HEK293T (cell line): ENCODE results near the gene INSYN1.

Source experiments
- CTCF ChIA-PET: fragments of 350-600 bp; formaldehyde crosslinking; extraction: SDS; loops from one replicate; lab custom pipeline; 2021; ENCODE audit warnings: antibody characterized with exemption, inconsistent platforms; lab: Yijun Ruan, JAX
- POLR2A ChIA-PET: fragments of 350-600 bp; formaldehyde crosslinking; extraction: SDS; loops from one replicate; lab custom pipeline; 2020; ENCODE audit warnings: antibody characterized with exemption, inconsistent platforms; lab: Yijun Ruan, JAX
- DNase-seq: peaks from one replicate; pipeline ENCODE4 v3.0.0; 2012; ENCODE audit warnings: mixed read lengths; ENCODE audit errors: extremely low spot score
- ARNT ChIP-seq: fragments of 450-650 bp; IDR thresholded peaks from 2 replicates; pipeline ENCODE4 v1.6.1; 2017; ENCODE audit warnings: mild to moderate bottlenecking
- BHLHE40 ChIP-seq: fragments of 450-650 bp; IDR thresholded peaks from 2 replicates; pipeline ENCODE4 v1.6.1; 2016; ENCODE audit warnings: mild to moderate bottlenecking, moderate library complexity, borderline replicate concordance
- CTBP1 ChIP-seq: fragments of 450-650 bp; IDR thresholded peaks from 2 replicates; pipeline ENCODE4 v1.6.1; 2016; ENCODE audit warnings: borderline replicate concordance
- ELF4 ChIP-seq: fragments of 450-650 bp; IDR thresholded peaks from 2 replicates; pipeline ENCODE4 v1.6.1; 2017; ENCODE audit warnings: antibody characterized with exemption
- FOXA1 ChIP-seq: fragments of 450-650 bp; IDR thresholded peaks from 2 replicates; pipeline ENCODE4 v1.6.1; 2016; ENCODE audit warnings: mild to moderate bottlenecking
- FOXK2 ChIP-seq: fragments of 450-650 bp; IDR thresholded peaks from 2 replicates; pipeline ENCODE4 v1.6.1; 2016; ENCODE audit warnings: mild to moderate bottlenecking
- FOXM1 ChIP-seq: fragments of 450-650 bp; IDR thresholded peaks from 2 replicates; pipeline ENCODE4 v1.6.1; 2017; ENCODE audit warnings: mild to moderate bottlenecking, borderline replicate concordance
- HDGF ChIP-seq: fragments of 450-650 bp; IDR thresholded peaks from 2 replicates; pipeline ENCODE4 v1.6.1; 2017; ENCODE audit warnings: antibody characterized with exemption, borderline replicate concordance
- L3MBTL2 ChIP-seq: fragments of 450-650 bp; conservative IDR thresholded peaks from 2 replicates; pipeline ENCODE4 v1.6.1; 2016; ENCODE audit warnings: mild to moderate bottlenecking
- LEF1 ChIP-seq: fragments of 450-650 bp; IDR thresholded peaks from 2 replicates; pipeline ENCODE4 v1.6.1; 2017; ENCODE audit warnings: mild to moderate bottlenecking, borderline replicate concordance
- NFRKB ChIP-seq: fragments of 450-650 bp; IDR thresholded peaks from 2 replicates; pipeline ENCODE4 v1.6.1; 2016; ENCODE audit warnings: mild to moderate bottlenecking, moderate library complexity
- SP1 ChIP-seq: fragments of 450-650 bp; IDR thresholded peaks from 2 replicates; pipeline ENCODE4 v1.6.1; 2017
- SUZ12 ChIP-seq: fragments of 450-650 bp; IDR thresholded peaks from 2 replicates; pipeline ENCODE4 v1.6.1; 2016; ENCODE audit warnings: mild to moderate bottlenecking
- TARDBP ChIP-seq: fragments of 450-650 bp; IDR thresholded peaks from 2 replicates; pipeline ENCODE4 v1.6.1; 2016
- ZNF384 ChIP-seq: fragments of 450-650 bp; IDR thresholded peaks from 2 replicates; pipeline ENCODE4 v1.6.1; 2016
- TF ChIP-seq, protein P1 (sequence below): fragments of 450-650 bp; IDR thresholded peaks from 2 replicates; pipeline ENCODE4 v1.6.1; 2016

The INSYN1 gene

GRCh38 chr15:73753250-73754130 lies at the start of gene INSYN1:
TSS of gene INSYN1 (minus strand) at chr15:73753351. CDS start at chr15:73751130, 2,221 bp downstream.
- CTCF ChIA-PET, result no interaction called here
- DNase-seq, result peak; percentile 78

GRCh38 chr15:73802431-73803041 lies 49.4 kb upstream of the INSYN1 start:
- DNase-seq, result no peak
- ChIA-PET CTCF (no interaction called here), POLR2A (no interaction called here)
- TF ChIP-seq FOXM1, result no peak
- TF ChIP-seq L3MBTL2, result no peak
- TF ChIP-seq BHLHE40, result no peak
- no peak for TF ChIP-seq LEF1
- TF ChIP-seq SP1, result no peak
- TF ChIP-seq CTBP1, result no peak
- no peak for TF ChIP-seq FOXA1
- TF ChIP-seq ARNT, result no peak
- TF ChIP-seq ZNF384, result no peak
- no peak for TF ChIP-seq ELF4
- no peak for TF ChIP-seq NFRKB
- TF ChIP-seq FOXK2, result no peak
- no peak for TF ChIP-seq HDGF
- TF ChIP-seq TARDBP, result no peak
- TF ChIP-seq SUZ12, result no peak
- TF ChIP-seq, protein P1, sequence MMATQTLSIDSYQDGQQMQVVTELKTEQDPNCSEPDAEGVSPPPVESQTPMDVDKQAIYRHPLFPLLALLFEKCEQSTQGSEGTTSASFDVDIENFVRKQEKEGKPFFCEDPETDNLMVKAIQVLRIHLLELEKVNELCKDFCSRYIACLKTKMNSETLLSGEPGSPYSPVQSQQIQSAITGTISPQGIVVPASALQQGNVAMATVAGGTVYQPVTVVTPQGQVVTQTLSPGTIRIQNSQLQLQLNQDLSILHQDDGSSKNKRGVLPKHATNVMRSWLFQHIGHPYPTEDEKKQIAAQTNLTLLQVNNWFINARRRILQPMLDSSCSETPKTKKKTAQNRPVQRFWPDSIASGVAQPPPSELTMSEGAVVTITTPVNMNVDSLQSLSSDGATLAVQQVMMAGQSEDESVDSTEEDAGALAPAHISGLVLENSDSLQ, result no peak

More at GRCh38 chr15:73753250-73754130, at the start of gene INSYN1:
- TF ChIP-seq NFRKB, result no peak
- no peak for TF ChIP-seq L3MBTL2
- TF ChIP-seq FOXM1, result no peak
- no peak for TF ChIP-seq FOXK2
- TF ChIP-seq SP1, result no peak
- TF ChIP-seq ARNT, result no peak
- TF ChIP-seq ZNF384, result no peak
- TF ChIP-seq HDGF, result no peak
- TF ChIP-seq ELF4, result no peak
- no peak for TF ChIP-seq SUZ12
- TF ChIP-seq CTBP1, result no peak
- TF ChIP-seq BHLHE40, result no peak
- TF ChIP-seq FOXA1, result no peak
- TF ChIP-seq, protein P1, result no peak
- no peak for TF ChIP-seq TARDBP
- TF ChIP-seq LEF1, result no peak
- POLR2A ChIA-PET, result interaction anchor here (0.8 to 1.5 kb wide), 7 partner anchors 11 to 241 kb away, joined by 3 to 4 read pairs (median 3); partner anchors contain the start of gene PML

DNA sequence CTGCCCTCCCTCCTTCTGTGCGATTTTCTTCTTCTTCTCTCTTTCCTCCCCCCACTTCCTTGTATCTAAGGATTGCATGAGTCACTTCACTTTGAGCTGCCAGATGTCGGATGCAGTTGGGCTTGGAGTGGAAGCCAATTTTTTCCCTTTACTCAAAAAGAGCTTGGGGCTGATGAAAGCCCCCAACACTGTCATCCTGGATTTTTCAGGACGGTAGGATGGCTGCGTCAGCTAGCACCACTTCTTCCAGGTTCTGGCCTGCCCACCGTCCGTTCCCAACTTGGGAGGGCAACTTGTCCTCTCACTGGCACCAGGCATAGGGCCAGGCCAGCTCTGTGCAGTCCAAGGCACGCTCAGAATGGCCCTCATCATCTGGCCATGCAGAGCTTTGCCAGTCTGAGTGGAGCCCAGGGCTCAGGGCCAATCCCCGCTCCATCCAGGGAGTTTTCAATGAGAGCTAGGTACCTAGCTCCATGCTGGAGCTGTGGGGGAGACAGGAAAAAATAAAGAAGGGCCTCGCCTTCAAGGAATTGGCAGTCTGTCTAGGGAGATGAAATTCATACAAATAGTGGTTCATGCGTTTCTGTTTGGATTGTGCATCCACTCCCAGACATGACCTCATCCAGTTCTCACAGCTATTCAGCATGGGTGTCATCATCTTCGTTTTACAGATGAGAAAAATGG lies 47.7 kb upstream of the INSYN1 start:
- DNase-seq, result no peak
- ChIA-PET POLR2A (interaction anchor here (1.2 kb wide), 1 partner anchor 8 kb away, joined by 4 read pairs; no protein-coding TSS in a partner anchor), CTCF (no interaction called here)
- TF ChIP-seq NFRKB (no peak), FOXA1 (no peak), FOXK2 (no peak), ZNF384 (no peak), FOXM1 (no peak), ELF4 (no peak), ARNT (no peak), SUZ12 (no peak), BHLHE40 (no peak), TARDBP (no peak), L3MBTL2 (no peak), HDGF (no peak), SP1 (no peak), LEF1 (no peak), CTBP1 (no peak)
- TF ChIP-seq, protein P1, result no peak

GRCh38 chr15:73799466-73799865 lies 46.3 kb upstream of the INSYN1 start:
- POLR2A ChIA-PET, result no interaction called here
- DNase-seq, result no peak
- CTCF ChIA-PET, result no interaction called here
- no peak for TF ChIP-seq SP1

- CTCF ChIA-PET, result interaction anchor here (0.6 to 1.1 kb wide), 2 partner anchors 76 to 175 kb away, joined by 3 to 4 read pairs; no protein-coding TSS in a partner anchor
Observed at GRCh38 chr15:73797366-73798158, 44.4 kb upstream of the INSYN1 start.

More at GRCh38 chr15:73797366-73798158, 44.4 kb upstream of the INSYN1 start:
- TF ChIP-seq TARDBP (no peak), FOXA1 (no peak), ARNT (no peak), FOXK2 (no peak), SP1 (no peak), BHLHE40 (no peak), FOXM1 (no peak)
- POLR2A ChIA-PET, result no interaction called here
- DNase-seq, result no peak
